Measurements from ENCODE around the gene GPR180.
A peak's percentile ranks its signal among the peaks of the same experiment; 100 is the strongest.

GPR180 gene

DNA sequence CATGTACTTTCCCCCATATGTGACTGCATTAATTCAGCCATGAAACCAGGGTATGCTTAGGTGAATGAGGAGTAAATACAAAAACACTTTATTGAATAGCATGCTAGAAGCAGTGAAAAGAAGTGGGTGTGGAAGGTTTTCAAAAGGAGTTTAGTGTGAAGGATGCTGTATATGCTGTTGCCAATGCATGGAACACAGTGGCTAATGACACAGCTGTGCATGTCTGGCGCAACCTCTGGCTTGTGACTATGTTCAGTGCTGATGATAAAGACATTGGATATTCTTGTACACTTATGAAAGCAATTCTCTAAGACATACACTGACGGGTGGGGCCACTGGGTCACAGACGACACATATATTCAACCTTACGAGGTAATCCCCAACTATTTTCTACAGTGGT is 55.5 kb downstream of the GPR180 start:
- DNase-seq = no peak

DNA sequence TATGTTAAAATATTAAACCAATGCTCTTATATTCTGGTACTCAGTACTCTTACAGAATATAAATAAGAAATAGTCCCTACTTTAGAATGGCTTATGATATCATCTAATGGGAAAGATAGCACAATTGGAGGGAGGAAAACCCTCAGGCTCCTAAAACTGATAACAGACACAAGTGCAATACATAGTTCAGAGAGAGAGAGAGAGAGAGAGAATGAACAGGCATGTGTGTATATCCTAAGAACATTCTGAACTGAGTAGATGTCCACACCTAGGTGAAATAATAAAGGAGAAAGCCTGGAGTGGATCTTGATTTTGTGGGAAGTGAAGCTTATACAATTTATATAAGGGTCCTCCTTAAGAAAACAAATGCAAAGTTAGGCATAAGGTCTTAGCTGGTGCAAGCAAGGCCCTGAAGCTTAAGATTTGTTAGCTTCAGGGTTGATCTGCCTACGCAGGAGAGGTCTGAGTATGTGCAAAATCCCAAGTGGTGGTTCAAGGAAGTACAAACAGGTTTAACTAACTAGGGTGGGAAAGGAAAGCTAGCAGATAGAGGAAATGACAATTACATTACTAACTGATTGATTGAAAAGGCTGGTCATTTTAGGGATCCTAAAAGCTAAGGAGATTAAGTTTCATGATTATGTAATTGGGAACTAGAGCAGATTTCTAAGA is 57.4 kb downstream of the GPR180 start:
- DNase-seq = no peak

DNA sequence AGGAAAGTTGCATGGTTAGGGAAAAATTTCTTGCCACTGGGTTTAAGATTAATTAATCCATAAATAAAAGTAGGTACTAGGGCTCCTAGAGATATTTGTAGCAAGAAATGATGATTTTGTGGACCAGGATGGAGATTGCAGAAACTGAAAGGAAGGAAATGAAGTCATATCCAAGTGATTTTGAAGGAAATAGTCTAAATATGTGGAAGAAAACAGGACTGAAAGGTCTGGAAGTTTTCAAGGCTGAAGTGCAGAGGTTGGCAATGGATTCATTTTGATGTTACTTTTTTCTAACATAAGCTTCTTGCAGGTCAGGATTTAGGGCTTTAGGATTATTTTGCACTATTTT is 57.9 kb downstream of the GPR180 start:
- no peak for DNase-seq

DNA sequence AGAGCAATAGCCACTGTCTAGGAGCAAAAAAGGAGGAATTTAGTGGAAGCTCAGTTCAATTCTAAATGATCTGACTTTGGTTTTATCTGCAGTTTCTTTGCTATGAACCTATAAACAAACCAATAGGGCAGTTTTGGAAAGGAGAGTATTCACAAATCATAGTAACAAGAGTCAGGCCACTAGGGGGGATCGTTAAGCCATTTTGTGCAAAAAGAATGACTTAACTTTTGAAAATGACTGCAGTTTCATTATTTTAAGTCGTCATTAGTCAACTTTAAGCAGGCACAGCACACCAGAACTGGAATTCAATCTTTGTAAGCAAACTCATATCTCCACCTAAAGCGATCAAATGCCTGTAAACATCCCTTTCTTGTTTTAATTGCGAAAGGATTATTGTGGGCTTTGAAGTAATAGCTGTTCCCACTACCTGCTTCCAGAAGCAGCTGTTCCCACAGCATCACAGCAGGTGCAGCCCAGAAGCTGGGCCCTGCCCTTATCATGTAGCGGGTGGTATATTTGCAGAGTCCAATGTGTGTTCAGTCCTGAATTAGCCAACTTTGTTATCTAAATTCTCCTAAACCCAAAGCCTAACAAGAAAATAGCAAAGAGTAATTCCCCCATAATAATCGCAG is 59.2 kb downstream of the GPR180 start:
- DNase-seq = peak; percentile 42 to 50

DNA sequence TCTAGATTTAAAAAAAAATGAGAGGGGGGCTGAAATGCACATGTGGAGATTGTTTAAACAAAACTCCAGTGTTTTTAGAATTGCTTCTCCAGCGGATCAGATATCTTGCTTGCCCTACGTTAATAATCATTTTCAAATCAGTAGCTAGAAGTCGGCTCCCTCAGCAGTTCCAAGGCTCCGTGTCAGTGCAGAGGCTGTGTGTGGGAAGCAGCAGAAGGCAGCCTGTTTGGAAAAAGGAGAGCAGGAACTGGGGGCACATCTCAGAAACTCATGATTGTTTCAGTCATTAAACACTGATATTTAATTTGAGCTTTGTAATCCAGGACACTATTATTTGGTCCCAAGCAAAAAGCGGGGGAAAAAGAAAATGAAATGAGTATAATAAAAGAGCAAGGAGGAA is 59.7 kb downstream of the GPR180 start:
- no peak for DNase-seq

DNA sequence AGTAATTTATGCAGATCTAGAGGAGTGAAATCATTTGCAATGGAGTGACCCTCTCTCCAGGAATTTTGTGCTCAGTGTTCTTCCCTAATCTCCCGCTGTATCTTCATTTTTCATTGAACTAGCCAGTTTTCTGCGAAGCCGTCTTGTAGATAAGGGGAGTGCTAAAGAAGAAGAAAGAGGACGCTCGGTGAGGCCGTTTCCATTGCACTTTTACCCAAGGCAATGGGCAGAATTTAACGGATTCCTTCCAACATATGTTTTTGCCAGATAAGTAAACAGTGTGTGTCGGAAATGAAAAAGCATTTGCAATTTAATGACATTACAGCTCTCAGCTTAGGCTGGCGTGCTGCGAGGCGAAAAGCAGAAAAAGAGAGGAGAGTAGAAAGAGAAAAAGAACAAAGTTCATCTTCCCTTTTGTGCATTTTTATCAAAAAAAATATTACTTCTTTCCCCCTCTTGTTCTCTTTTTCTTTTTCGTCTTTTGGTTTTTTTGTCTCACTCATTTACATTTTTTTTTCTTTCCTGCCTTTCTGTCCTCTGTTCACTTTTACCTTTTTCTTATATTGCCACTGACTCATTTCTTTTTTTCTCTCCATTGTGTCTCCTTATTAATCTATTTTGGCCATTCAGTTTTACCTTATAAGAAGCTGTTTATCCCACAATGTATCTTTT is 60.8 kb downstream of the GPR180 start:
- DNase-seq = no peak

DNA sequence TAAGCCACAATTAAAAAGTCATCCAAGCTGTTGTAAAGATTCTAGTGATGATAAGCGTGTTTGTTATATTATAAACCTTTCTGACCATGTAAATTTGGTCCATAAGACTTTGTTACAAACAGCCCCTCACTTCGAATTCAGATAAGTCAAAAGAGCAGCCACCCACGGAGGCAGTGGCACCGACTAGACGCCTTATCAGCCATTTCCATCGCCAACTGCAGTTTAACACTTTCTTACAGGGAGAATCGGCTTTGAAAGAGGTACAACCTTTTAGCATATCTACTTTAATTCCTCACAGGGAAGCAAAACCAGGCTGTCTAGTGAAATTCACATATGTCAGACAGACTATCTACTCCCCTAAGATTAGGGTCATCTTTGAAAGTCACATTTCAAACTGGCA is 63.2 kb downstream of the GPR180 start:
- no peak for DNase-seq

DNA sequence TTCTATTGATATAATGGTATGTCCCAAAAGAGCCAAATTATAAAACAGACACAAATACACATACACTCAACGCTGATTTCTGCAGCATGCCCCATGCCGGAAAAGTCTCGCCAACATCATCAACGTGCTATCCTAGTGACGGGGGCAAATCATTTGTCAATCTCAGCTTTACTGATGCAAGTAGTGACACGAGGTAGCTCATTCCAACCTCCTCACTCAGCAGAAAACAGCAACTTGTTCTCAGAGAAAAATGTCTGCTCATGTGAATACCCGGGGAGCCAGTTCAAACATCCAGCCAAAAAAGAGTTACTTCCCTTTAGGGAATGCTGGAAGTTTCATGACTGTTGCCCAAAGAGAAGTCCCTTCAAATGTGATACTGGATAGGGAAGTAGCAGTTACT is 64.4 kb downstream of the GPR180 start:
- no peak for DNase-seq

DNA sequence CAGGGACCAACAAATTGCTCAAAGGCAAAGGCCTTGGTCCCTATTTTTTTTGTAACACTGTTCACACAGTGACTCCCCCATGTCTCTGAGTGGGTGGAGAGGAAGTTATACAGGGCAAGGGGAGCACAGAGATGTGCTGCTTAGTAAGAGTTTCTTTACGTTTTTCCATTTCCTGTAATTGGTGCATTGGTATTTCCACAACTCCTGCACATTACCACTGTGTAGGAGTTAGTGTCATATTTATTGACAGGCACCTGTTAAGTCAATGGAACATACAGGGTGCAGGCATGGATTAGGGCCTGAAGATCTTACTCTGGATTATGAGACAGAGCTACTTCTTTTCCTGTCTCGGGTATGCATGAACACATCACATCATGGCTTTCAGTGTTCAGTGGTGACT is 65.5 kb downstream of the GPR180 start:
- no peak for DNase-seq

DNA sequence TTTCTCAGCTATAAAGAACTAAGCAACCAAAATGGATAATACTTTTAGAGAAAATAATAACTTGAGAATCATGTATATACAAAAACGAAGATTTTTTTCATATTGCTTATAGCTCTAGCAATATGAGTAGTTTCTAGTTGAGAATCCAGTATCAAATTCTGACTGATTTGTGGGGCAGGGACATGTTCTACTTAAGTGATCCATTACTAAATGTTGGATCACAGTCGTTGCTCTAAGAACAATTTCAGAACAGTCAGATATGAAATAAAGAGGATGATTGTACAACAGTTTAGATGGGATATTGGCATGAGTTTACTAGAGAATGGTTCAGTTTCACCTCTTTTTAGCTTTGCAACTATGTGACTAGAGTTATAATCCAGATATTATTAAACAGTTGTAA is 70.7 kb downstream of the GPR180 start:
- no peak for DNase-seq

DNA sequence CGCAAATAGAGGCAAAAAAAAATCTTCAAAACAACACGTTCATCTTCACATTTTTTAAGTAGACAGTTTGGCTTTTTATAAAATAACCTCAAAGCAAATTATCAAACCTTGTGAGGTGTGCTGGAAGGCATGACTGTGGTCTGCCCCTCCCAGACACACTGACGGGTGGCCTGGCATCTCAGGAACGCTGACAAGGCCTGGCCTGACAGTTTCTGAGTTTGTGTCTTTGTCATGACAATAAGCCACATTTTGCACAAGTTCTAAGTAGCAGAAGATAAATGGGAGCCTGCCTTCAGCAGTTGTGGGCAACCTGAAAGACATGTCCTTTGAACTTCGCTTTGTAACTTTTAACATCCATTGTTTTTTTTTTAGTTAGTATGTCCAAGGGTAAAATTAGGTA is 72.2 kb downstream of the GPR180 start:
- DNase-seq = no peak

DNA sequence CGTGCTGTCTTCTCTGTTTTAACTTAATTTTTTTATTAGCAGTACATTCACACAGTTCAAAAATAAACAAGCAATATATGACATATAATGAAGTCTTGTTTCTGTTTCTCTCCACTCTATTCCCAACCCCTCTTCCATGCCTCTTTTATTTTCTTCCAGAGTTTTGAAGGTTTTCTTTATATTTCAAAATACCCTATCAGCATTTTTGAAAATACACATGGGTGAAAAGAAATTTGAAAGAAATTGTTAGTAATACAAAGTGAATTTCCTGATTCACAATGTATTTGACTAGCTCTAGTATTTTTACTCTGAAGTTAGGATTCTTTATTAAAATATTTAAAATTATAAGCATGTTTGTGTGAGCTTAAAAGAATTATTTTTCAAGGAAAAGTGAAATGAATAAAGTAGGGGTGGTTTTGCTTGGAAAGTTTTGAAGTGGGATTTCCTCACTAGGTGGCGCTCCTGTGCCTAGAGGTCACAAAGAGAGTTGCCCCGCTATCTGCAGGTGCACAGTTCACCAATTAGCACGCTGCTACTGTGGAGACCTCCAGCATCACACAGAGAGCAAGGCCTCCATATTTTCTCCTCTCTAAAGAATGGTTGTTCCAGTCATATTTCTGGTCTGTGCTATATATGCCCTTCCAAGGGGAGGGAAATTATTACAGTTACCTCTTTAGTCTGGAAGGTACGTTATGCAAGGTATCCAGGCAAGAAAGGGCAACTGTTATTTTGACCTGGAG is 73.1 kb downstream of the GPR180 start:
- peak; percentile 58 to 86 for DNase-seq

DNA sequence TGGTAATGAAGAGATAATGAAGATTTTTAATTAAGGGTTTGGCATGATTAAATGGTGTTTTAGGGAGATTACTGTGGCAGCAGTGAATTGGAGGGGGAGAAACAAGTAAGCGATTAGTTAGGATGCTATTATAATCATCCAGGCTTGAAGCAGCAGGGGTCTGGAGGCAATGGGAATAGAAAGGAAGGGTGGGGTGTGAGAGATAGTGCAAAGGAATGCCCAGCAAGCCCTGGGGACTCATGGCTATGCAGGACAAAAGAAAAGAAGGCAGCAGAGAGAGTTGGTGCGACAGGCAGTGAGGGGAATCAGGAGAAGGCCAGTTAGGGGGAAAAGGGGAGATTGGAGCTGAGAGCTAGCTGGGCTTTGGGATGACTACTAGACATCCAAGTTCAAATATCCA is 76.1 kb downstream of the GPR180 start:
- DNase-seq = no peak

DNA sequence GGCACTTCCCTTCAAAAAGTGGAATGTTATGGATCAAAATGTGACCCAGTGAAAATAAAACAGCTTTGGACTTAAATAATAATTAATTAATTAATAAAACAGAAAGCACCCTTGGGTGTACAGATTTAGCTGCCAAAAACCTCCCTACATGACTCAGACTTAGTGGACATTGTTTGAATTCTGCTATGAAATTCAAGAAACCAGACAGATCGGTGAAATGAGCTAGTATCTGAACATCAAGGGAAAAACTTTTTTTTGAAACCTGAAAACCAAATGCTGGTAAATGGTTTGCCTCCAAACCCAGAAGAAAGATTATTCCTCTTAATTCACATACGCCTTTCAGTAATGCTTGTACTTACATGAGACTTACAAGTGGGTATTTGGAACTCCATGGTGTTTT is 77.2 kb downstream of the GPR180 start:
- DNase-seq = no peak

DNA sequence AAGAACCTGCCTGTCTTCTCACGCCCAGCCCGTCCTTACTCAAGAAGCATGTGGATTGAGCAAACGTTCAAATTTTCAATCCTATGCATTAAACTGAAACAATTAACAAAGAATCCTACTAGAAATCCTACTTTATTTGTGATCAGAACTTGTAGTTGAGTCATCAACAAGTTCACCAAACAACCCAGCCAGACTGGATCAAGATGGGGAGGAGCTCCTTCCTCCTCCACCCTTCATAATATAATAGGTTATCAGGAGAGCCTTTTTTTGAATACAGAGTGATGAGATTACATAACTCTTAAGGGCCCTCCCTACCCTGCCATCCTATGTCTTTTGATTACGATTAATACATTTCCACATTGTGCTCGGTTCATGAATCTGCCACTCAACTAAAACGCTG is 78.0 kb downstream of the GPR180 start:
- no peak for DNase-seq

DNA sequence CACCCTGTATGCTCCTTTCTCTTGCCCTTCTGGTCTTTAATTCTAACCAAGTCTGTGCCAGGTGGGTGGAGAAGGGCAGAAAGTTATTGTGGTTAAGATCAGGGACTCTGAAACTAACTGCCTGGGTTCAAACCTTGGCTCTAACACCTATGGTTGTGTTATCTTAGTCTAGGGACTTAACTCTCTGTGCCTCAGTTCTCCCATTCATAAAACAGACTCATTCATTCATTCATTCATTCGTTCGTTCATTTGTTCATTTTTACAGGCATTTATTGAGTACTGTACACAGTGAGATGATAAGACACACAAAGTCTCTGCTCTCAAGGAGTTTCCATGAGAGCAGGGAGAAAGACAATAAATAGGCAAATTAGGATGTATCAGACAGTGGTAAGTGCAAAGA is 80.6 kb downstream of the GPR180 start:
- DNase-seq = peak; percentile 21 to 31

DNA sequence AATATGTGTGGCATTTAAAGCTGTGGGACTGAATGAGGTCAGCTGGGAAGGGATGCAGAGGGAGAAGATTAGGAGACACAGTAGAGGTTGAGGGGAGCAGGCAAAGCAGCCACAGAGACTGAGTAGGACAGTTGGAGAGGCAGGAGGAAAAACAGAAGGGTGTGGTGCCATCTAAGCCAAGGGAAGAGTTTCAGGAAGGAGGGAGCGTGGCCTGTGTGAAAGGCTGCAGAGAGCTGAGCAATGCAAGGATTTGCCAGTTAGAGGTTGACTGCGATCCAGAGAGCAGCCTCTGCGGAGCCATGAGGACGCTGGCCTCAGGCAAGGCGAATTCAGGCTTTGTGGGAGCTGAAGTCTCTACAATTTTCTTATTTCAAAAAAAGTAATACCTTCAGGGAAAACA is 81.8 kb downstream of the GPR180 start:
- no peak for DNase-seq
